ENCODE data around the gene NACC2. TPM values are rescaled to one million over a fixed set of nuclear protein-coding genes. Genes with fewer than 3 reads are reported as not detected.

NACC2 gene
- total RNA-seq, 1 experiment from 2014 or later, result 24.8 TPM

DNA sequence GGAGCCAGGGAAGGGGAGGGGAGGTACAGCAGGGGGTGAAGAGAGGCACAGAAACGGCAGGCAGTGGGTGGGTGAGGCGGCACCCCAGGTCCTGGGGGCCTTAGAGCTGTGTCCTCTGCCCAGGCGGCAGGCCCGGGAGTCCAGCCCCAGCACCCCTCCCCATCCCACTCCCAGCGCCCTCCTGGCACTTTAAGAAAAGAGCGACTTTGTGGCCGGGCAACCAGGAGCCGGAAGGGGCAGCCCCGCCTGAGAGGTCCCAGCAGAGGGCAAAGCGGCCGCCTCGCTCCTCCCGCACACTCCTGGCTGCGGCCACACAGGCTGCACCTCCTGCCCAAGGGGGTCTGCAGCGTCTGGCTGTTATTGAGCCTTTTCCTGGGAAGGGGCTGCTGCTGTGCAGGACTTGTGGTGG is 42.6 kb downstream of the NACC2 start:
- TF ChIP-seq, protein P1, sequence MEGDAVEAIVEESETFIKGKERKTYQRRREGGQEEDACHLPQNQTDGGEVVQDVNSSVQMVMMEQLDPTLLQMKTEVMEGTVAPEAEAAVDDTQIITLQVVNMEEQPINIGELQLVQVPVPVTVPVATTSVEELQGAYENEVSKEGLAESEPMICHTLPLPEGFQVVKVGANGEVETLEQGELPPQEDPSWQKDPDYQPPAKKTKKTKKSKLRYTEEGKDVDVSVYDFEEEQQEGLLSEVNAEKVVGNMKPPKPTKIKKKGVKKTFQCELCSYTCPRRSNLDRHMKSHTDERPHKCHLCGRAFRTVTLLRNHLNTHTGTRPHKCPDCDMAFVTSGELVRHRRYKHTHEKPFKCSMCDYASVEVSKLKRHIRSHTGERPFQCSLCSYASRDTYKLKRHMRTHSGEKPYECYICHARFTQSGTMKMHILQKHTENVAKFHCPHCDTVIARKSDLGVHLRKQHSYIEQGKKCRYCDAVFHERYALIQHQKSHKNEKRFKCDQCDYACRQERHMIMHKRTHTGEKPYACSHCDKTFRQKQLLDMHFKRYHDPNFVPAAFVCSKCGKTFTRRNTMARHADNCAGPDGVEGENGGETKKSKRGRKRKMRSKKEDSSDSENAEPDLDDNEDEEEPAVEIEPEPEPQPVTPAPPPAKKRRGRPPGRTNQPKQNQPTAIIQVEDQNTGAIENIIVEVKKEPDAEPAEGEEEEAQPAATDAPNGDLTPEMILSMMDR (IDR thresholded peaks at IDR 0.05; ENCODE audit: unreplicated experiment), result no peak
- Mint-ChIP-seq H3K27me3 (ENCODE audit: unreplicated experiment) (no peaks in the 10 kb centered on the region), H3K4me3 (ENCODE audit: low read depth, unreplicated experiment) (peak overlapping the region; percentile 68), H3K36me3 (ENCODE audit: insufficient read depth, unreplicated experiment) (peaks cover 27% of the 10 kb centered on the region), H3K9me3 (ENCODE audit: low read depth, unreplicated experiment) (no peaks in the 10 kb centered on the region), H3K4me1 (ENCODE audit: low read depth, unreplicated experiment) (peaks cover 17% of the 10 kb centered on the region), H3K27ac (ENCODE audit: unreplicated experiment) (no peak overlapping the region)
- intact Hi-C loops (cut with micrococcal nuclease; ENCODE audit: unreplicated experiment), result loop anchor here (10.0 kb wide), 1 partner anchor 88 kb away; the partner anchor contains the start of gene UBAC1
- CTCF ChIA-PET, result interaction anchor here (0.6 kb wide), 1 partner anchor 110 kb away, joined by 5 read pairs; no protein-coding TSS in a partner anchor
- peak; percentile 63 for DNase-seq
- BruUV-seq (replicated peaks), result no TSS peak

DNA sequence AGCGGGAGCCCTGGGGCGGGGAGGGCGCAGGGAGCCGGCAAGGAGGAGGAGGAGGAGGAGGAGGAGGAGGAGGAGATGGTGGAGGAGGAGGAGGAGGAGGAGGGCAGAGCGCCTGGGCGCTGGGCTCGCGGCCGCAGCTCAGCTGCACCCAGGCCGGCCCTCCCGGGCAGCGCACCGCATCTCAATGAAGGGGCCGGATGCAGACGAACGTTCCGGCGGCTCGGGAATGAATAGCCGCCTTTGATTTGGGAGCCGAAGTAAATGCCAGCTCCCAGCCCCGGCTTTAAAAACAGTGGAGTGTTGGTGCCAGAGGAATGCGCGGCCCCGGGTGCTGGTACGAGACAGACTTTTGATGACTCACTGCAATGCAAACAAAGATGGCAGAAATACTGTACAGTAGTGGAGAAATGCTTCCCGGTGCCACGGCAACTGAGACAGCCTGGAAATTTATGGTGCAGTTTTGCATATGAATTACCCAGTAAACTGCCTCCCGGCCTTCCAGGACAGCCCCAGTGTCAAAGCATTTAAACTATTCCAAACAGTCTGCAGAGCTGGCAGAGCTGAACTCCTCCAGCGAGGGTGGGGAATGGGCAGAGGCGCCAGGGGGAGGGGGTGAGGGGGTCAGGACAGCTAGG is 43.1 kb downstream of the NACC2 start:
- Mint-ChIP-seq H3K4me3 (ENCODE audit: low read depth, unreplicated experiment) (peak overlapping the region; percentile 68), H3K4me1 (ENCODE audit: low read depth, unreplicated experiment) (peaks cover 17% of the 10 kb centered on the region), H3K27me3 (ENCODE audit: unreplicated experiment) (no peaks in the 10 kb centered on the region), H3K36me3 (ENCODE audit: insufficient read depth, unreplicated experiment) (peaks cover 27% of the 10 kb centered on the region), H3K9me3 (ENCODE audit: low read depth, unreplicated experiment) (no peaks in the 10 kb centered on the region), H3K27ac (ENCODE audit: unreplicated experiment) (no peak overlapping the region)
- intact Hi-C loops (cut with micrococcal nuclease; ENCODE audit: unreplicated experiment), result loop anchor here (10.0 kb wide), 1 partner anchor 87 kb away; the partner anchor contains the start of gene UBAC1
- BruUV-seq (replicated peaks), result no TSS peak
- CTCF ChIA-PET, result interaction anchor here (0.6 to 0.9 kb wide), 3 partner anchors 84 to 1172 kb away, joined by 3 to 6 read pairs (median 5); no protein-coding TSS in a partner anchor
- peak; percentile 85 for DNase-seq
- TF ChIP-seq, protein P1 (IDR thresholded peaks at IDR 0.05; ENCODE audit: unreplicated experiment), result no peak

GRCh38 chr9:136051453-136051836 is 43.6 kb downstream of the NACC2 start:
- TF ChIP-seq, protein P1 (IDR thresholded peaks at IDR 0.05; ENCODE audit: unreplicated experiment), result no peak
- peaks cover 27% of the 10 kb centered on the region for H3K36me3 Mint-ChIP-seq (ENCODE audit: insufficient read depth, unreplicated experiment)
- peak; percentile 56 for DNase-seq
- H3K27me3 Mint-ChIP-seq (ENCODE audit: unreplicated experiment), result no peaks in the 10 kb centered on the region
- intact Hi-C loops (cut with micrococcal nuclease; ENCODE audit: unreplicated experiment), result loop anchor here (10.0 kb wide), 1 partner anchor 87 kb away; the partner anchor contains the start of gene UBAC1
- CTCF ChIA-PET, result interaction anchor here (0.7 to 0.9 kb wide), 2 partner anchors 84 to 1172 kb away, joined by 3 to 6 read pairs; no protein-coding TSS in a partner anchor
- H3K4me1 Mint-ChIP-seq (ENCODE audit: low read depth, unreplicated experiment), result peaks cover 17% of the 10 kb centered on the region
- H3K4me3 Mint-ChIP-seq (ENCODE audit: low read depth, unreplicated experiment), result peak overlapping the region; percentile 68
- BruUV-seq (replicated peaks), result no TSS peak
- no peaks in the 10 kb centered on the region for H3K9me3 Mint-ChIP-seq (ENCODE audit: low read depth, unreplicated experiment)
- no peak overlapping the region for H3K27ac Mint-ChIP-seq (ENCODE audit: unreplicated experiment)

GRCh38 chr9:136050701-136051452 is 44.2 kb downstream of the NACC2 start:
- no peaks in the 10 kb centered on the region for H3K27me3 Mint-ChIP-seq (ENCODE audit: unreplicated experiment)
- DNase-seq, result no peak
- CTCF ChIA-PET, result interaction anchor here (0.7 kb wide), 1 partner anchor 1173 kb away, joined by 6 read pairs; no protein-coding TSS in a partner anchor
- H3K27ac Mint-ChIP-seq (ENCODE audit: unreplicated experiment), result no peak overlapping the region
- BruUV-seq (replicated peaks), result no TSS peak
- intact Hi-C loops (cut with micrococcal nuclease; ENCODE audit: unreplicated experiment), result loop anchor here (10.0 kb wide), 1 partner anchor 86 kb away; the partner anchor contains the start of gene UBAC1
- no peaks in the 10 kb centered on the region for H3K9me3 Mint-ChIP-seq (ENCODE audit: low read depth, unreplicated experiment)
- TF ChIP-seq, protein P1 (IDR thresholded peaks at IDR 0.05; ENCODE audit: unreplicated experiment), result no peak
- H3K4me3 Mint-ChIP-seq (ENCODE audit: low read depth, unreplicated experiment), result peak overlapping the region; percentile 68
- H3K4me1 Mint-ChIP-seq (ENCODE audit: low read depth, unreplicated experiment), result peaks cover 17% of the 10 kb centered on the region
- H3K36me3 Mint-ChIP-seq (ENCODE audit: insufficient read depth, unreplicated experiment), result peaks cover 27% of the 10 kb centered on the region

Measured in Calu3 (cell line).